ENCODE data around the gene FLNB.

The FLNB gene

DNA sequence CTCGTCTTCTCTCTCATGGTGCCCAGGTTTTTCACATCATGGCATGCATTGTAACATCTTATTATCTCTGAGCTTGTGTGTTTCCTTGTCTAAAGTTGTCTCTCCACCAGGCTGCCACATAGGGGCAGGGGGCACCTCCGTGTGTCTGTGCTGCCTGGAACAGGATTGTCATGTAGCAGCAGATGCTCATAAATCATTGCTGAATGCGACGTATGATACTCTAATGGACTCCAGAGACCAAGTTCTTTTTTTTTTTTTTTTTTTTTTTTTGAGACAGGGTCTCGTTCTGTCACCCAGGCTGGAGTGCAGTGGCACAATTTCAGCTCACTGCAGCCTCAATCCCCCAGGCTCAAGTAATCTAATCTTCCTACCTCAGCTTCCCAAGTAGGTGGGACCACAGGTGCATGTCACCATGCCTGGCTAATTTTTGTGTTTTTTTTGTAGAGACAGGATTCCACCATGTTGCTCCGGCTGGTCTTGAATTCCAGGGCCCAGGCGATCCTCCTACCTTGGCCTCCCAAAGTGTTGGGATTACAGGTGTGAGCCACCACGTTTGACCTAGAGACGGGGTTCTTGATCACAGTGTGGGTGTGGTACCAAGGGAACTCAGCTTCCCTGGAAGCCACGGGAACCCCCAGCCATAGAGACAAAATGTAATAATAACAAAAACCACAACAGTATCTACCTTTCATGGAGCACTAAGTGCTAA is 207.2 kb downstream of the FLNB start:
- no peak for DNase-seq

DNA sequence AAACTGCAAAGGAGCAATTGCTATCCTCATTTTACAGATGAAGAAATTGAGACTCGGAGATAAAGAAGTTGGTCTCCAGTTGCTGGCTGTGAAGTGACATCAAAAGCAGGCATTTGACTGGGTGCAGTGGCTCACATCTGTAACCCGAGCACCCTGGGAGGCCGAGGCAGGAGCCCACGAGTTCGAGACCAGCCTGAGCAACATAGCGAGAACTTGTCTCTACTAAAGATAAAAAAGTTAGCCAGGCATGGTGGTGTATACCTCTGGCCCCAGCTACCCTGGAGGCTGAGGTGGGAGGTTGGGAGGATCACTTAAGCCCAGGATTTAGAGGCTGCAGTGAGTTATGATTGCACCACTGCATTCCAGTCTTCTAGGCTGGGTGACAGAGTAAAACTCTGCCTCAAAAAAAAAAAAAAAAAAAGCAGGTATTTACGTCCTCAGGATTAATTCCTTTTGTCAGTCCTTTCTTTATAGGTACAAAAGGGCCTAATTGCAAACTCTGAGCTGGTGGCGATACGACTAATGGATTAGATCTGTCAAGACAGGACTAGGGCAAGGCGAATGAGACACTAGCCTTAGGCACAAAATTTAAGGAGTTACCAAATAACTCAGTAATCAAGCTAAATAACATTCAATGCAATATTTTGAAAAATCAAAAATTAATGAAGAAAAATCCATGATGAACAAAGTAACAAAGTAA is 208.4 kb downstream of the FLNB start:
- no peak for DNase-seq

DNA sequence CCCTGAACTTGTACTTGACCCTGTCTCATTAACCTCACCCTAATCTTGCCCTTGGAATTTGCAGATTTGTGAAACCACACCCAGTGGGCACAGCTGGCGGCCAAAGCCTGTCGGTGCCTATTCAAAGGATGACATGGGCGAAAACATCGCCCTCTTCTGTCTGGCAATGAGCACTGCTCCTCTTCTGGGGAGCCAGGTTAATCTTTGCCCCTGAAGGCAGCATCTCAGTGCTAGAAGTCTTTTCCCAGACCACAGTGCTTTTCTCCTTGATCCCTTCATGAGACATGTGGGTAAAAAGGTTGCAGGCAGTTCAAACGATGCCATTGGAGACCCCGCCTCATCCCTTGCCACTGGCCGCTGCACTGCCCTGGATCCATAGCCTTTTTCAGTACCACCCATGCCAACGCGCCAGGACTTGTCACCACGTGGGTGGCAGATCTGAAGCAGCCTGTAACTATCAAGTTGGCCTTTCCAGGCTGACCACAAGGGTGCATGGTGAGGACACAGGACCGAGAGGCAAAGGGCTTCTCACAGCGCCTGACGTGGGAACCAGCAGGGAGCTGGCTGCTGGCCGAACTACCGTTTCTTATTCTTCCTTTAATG is 209.1 kb downstream of the FLNB start:
- DNase-seq: peak; percentile 28

GRCh38 chr3:58218904-58219303 is 210.7 kb downstream of the FLNB start:
- DNase-seq: no peak

All from KG1 (cell line).